Calu3 (cell line): Measurements from ENCODE around the gene MSI2. TPM values are rescaled to one million over a fixed set of nuclear protein-coding genes. Genes with fewer than 3 reads are reported as not detected.

ENCODE experiments used
- BruUV-seq: library from RNA; stranded (reverse); fragments of 400-500 nt; replicated peaks from 2 replicates; lab custom pipeline; 2021; lab: Mats Ljungman, UMichigan
- CTCF ChIA-PET: fragments of 300-600 bp; sonication (Branson Sonifier 250); formaldehyde crosslinking; loops from one replicate; lab custom pipeline; 2022; ENCODE audit warnings: antibody characterized with exemption; lab: Charles Lee
- DNase-seq: peaks from one replicate; pipeline ENCODE4 v3.0.0; 2022
- H3K27ac Mint-ChIP-seq: one replicate; pipeline ENCODE4 v1.8.0; 2022; ENCODE audit warnings: mixed read lengths; ENCODE audit not compliant: unreplicated experiment
- H3K27me3 Mint-ChIP-seq: one replicate; pipeline ENCODE4 v1.8.0; 2022; ENCODE audit warnings: mixed read lengths; ENCODE audit not compliant: unreplicated experiment
- H3K36me3 Mint-ChIP-seq: one replicate; pipeline ENCODE4 v1.8.0; 2022; ENCODE audit warnings: mild to moderate bottlenecking, moderate library complexity, mixed read lengths; ENCODE audit not compliant: insufficient read depth, unreplicated experiment
- H3K4me1 Mint-ChIP-seq: one replicate; pipeline ENCODE4 v1.8.0; 2022; ENCODE audit warnings: mild to moderate bottlenecking, low read depth, mixed read lengths; ENCODE audit not compliant: unreplicated experiment
- H3K4me3 Mint-ChIP-seq: one replicate; pipeline ENCODE4 v1.8.0; 2022; ENCODE audit warnings: mild to moderate bottlenecking, low read depth, moderate library complexity, mixed read lengths; ENCODE audit not compliant: unreplicated experiment
- H3K9me3 Mint-ChIP-seq: one replicate; pipeline ENCODE4 v1.8.0; 2022; ENCODE audit warnings: low read depth, mixed read lengths; ENCODE audit not compliant: unreplicated experiment
- intact Hi-C: fragments of 100-400 bp; cut with micrococcal nuclease; formaldehyde crosslinking; loops from one replicate; pipeline ENCODE4 v1.10.0; 2022; ENCODE audit not compliant: unreplicated experiment
- total RNA-seq: library from RNA; stranded (reverse); gene quantifications from 2 replicates; pipeline ENCODE4 v1.2.3, GENCODE V29; 2022
- TF ChIP-seq, protein P1 (sequence below): fragments of 200-600 bp; IDR thresholded peaks from one replicate; pipeline ENCODE4 v1.8.0; 2022; ENCODE audit warnings: antibody characterized with exemption; ENCODE audit not compliant: unreplicated experiment

MSI2 gene
- total RNA-seq, 1 experiment from 2014 or later = 66.4 TPM

DNA sequence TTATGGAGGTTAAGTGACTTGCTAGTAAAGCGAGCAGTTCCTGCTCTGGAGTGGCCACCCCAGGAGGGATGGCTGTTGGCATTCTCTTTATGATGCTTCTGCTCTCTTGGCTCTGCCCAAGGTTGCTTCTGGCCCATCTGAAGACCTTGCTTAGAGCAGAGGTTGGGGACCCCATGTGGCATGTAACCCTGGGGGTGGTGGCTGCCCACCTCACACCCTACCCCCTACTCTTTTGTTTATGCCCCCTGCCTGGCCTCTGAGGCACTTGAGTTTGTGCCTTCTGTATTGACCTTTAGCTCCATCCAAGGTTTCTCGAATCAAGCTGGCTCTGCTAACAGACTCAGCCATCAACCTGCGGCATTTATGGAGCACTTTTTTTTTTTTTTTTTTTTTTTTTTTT, 214.6 kb downstream of the MSI2 start:
- no peak overlapping the region for H3K4me3 Mint-ChIP-seq
- intact Hi-C loops = no loop called here
- no peak for DNase-seq
- no peaks in the 10 kb centered on the region for H3K4me1 Mint-ChIP-seq
- CTCF ChIA-PET = no interaction called here
- TF ChIP-seq, protein P1, sequence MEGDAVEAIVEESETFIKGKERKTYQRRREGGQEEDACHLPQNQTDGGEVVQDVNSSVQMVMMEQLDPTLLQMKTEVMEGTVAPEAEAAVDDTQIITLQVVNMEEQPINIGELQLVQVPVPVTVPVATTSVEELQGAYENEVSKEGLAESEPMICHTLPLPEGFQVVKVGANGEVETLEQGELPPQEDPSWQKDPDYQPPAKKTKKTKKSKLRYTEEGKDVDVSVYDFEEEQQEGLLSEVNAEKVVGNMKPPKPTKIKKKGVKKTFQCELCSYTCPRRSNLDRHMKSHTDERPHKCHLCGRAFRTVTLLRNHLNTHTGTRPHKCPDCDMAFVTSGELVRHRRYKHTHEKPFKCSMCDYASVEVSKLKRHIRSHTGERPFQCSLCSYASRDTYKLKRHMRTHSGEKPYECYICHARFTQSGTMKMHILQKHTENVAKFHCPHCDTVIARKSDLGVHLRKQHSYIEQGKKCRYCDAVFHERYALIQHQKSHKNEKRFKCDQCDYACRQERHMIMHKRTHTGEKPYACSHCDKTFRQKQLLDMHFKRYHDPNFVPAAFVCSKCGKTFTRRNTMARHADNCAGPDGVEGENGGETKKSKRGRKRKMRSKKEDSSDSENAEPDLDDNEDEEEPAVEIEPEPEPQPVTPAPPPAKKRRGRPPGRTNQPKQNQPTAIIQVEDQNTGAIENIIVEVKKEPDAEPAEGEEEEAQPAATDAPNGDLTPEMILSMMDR = no peak
- H3K27ac Mint-ChIP-seq = no peak overlapping the region
- BruUV-seq = no TSS peak
- no peaks in the 10 kb centered on the region for H3K36me3 Mint-ChIP-seq
- no peaks in the 10 kb centered on the region for H3K9me3 Mint-ChIP-seq
- no peaks in the 10 kb centered on the region for H3K27me3 Mint-ChIP-seq

DNA sequence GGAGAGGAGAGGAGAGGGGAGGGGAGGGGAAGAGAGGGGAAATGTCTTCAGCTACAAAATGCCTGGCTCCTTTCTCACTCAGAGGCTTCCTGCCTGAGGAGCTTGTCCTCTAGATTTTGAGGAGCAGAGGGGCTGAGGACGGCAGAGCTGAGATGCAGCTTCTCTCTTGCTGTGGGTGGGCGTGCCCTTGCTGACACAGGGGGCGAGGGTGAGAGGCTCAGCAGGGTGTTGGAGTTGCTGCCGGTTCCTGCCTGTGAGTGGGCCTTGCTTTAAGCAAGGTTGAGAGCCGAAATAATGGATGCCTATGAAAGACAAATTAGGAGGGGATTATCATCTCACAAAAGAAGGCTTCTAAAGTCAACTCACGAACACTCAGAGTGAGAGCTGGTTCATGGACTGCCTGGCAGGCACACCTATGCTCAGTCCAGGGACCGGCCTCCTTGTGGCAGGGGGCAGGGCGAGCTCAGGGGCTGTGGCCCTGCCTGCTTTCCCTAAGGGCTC, 215.6 kb downstream of the MSI2 start:
- TF ChIP-seq, protein P1 = no peak
- Mint-ChIP-seq H3K36me3 (no peaks in the 10 kb centered on the region), H3K27ac (no peak overlapping the region), H3K4me3 (no peak overlapping the region), H3K4me1 (no peaks in the 10 kb centered on the region), H3K9me3 (no peaks in the 10 kb centered on the region), H3K27me3 (no peaks in the 10 kb centered on the region)
- CTCF ChIA-PET = no interaction called here
- BruUV-seq = no TSS peak
- DNase-seq = no peak
- intact Hi-C loops = no loop called here

DNA sequence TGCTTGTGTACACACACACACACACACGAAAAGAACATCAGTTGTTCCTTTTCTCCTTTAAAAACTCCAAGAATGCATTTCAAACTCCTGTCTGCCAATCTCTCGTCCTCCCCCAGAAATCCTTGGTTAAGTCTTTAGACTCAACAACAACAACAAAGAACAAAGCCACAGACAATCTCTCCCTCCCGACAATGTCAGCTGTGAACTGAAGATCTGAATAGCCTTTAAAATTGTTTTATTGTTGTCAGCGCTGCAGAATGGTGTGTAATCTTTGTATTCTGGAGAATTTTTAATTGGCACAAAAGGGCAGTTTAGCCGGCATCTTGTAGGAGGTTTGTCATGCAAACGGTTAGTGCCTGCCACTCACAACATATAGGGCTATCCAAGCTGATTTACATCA, 219.5 kb downstream of the MSI2 start:
- H3K27me3 Mint-ChIP-seq = no peaks in the 10 kb centered on the region
- TF ChIP-seq, protein P1 = no peak
- H3K4me1 Mint-ChIP-seq = no peaks in the 10 kb centered on the region
- BruUV-seq = no TSS peak
- CTCF ChIA-PET = no interaction called here
- no peak overlapping the region for H3K27ac Mint-ChIP-seq
- H3K4me3 Mint-ChIP-seq = no peak overlapping the region
- H3K36me3 Mint-ChIP-seq = no peaks in the 10 kb centered on the region
- no peaks in the 10 kb centered on the region for H3K9me3 Mint-ChIP-seq
- DNase-seq = no peak
- intact Hi-C loops = no loop called here

DNA sequence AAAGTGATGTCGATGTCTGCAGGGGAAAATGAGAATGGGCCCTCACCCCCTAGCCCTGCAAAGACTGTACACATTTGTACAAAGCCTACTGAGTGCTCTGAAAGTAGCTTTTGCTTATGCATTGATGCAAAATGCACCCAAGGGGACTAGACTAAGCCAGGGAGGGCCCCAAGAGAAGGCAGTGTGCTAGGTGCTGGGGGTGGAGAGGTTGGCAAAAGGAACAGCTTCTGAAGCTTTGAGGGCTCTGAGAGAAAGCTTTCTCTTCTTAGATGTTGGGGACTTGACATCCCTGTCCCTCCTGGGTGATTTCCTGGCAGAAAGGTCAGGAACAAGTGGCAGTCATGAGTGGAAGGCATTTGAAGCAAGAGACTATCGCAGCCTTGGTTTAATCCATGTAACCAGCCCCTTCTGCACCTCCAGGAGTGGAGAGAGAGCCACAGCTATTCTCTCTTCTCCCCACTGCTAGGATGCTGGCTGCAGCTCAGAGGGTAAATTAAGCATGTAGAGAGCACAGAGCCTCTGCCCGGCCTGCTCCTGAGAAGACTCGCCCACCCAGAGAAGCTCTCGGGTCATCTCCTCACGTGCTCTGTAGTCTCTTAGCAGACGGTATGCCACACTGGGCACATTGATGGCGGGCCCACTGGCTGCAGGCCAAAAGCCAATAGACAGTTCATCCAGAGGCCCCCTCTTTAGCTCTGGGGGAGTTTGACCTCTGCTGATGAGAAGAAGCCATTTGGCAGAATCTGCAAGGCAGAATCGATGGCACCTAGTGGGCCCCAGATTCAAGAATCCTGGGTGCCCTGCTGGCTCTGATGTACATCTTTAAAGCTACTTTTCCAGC, 221.4 kb downstream of the MSI2 start:
- H3K27me3 Mint-ChIP-seq = no peaks in the 10 kb centered on the region
- no peaks in the 10 kb centered on the region for H3K4me1 Mint-ChIP-seq
- no peak for DNase-seq
- intact Hi-C loops = no loop called here
- no peaks in the 10 kb centered on the region for H3K36me3 Mint-ChIP-seq
- H3K4me3 Mint-ChIP-seq = no peak overlapping the region
- CTCF ChIA-PET = interaction anchor here (0.6 kb wide), 1 partner anchor 129 kb away, joined by 3 read pairs; no protein-coding TSS in a partner anchor
- no TSS peak for BruUV-seq
- TF ChIP-seq, protein P1 = no peak
- no peaks in the 10 kb centered on the region for H3K9me3 Mint-ChIP-seq
- no peak overlapping the region for H3K27ac Mint-ChIP-seq
